Measurements from ENCODE around the gene SLC19A1. TPM values are rescaled to one million over a fixed set of nuclear protein-coding genes. Genes with fewer than 3 reads are reported as not detected.

SLC19A1 gene
- total and polyA plus RNA-seq, 4 donors: 8.4 to 28.0 (median 13.0) TPM

DNA sequence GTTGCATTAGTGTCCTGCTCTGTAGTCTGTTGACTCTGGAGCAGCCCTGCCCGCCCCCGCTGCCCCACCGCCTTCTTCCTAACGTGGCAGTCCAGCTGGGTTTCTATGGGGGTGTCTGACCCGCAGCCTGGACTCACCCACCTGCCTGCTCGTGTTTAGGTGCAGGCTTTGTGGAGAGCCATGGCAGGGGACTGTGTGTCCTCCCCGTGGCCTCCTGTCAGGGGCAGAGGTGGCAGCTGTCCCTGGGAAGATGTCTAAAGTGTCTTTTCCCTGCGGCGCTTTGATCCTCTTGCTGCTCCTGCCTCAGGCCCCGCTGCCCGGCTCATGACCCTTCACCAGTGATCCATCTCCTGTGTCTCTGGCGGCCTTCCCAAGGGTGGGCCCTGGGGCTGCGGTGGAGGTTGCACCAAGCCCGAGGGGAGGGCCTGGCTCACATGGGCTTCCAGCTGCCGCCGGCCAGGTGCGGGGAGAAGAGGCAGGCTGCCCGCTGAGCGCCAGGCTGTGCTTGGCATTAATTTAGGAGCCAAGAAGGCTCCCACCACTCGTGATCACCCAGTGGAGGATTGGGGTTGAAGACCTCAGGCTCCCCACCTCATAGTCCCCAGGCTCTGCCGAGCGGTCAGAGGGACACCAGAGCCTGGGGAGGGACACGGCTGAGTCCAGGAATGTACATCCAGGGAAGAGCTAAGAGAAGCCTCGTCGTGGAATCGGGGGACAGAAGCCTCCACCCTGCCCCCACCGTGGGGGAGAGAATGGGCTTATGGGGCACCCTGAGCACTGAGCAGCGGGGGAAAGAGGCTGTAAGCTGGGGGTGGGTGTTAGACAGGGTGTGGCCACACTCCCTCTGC is 93.2 kb downstream of the SLC19A1 start (continued):
- TF ChIP-seq, protein P1, sequence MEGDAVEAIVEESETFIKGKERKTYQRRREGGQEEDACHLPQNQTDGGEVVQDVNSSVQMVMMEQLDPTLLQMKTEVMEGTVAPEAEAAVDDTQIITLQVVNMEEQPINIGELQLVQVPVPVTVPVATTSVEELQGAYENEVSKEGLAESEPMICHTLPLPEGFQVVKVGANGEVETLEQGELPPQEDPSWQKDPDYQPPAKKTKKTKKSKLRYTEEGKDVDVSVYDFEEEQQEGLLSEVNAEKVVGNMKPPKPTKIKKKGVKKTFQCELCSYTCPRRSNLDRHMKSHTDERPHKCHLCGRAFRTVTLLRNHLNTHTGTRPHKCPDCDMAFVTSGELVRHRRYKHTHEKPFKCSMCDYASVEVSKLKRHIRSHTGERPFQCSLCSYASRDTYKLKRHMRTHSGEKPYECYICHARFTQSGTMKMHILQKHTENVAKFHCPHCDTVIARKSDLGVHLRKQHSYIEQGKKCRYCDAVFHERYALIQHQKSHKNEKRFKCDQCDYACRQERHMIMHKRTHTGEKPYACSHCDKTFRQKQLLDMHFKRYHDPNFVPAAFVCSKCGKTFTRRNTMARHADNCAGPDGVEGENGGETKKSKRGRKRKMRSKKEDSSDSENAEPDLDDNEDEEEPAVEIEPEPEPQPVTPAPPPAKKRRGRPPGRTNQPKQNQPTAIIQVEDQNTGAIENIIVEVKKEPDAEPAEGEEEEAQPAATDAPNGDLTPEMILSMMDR (IDR thresholded peaks at IDR 0.05; ENCODE audit: low read depth, low read length, missing input control): no peak
- TF ChIP-seq JUND (IDR thresholded peaks at IDR 0.05): peak in 1 of 2 donors; percentile 11
- no peak for TF ChIP-seq GABPA (IDR thresholded peaks at IDR 0.05 in 1 of 2, conservative IDR thresholded peaks at IDR 0.05 in 1 of 2)

DNA sequence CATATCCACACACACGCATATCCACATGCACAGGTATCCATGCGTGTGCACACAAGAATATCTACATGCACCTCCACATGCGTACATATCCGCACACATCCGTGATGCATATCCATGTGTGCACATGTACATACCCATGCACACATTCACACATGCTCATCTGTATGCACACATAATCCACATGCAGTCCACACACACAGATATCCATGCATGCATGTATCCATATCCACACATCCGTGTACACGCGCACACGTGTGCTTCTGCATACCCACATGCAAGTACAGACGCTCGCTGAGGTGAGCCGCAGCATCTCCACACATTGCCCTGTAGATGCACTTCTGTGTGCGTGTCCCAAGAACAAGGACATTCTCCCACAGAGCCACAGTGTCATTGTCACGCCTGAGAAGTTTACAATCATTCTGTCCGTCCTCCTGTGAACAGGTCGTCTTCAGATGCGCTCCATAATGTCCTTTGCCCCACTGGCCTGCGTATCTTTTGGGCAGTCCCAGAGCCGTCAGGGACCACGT is 93.9 kb downstream of the SLC19A1 start:
- peak overlapping the region; percentile 61 to 69 for H3K27ac ChIP-seq (ENCODE audit: low read depth in 1 of 2, low read length in 2 of 2)
- H3K9me3 ChIP-seq (ENCODE audit: control insufficient read depth in 4 of 4, low read length in 3 of 4): no peaks in the 10 kb centered on the region
- H3K9ac ChIP-seq (ENCODE audit: low read depth in 1 of 2, low read length in 2 of 2): peak overlapping the region in 1 of 2 donors; percentile 42
- peak overlapping the region; percentile 41 to 81 (median 56) for H3K4me3 ChIP-seq (ENCODE audit: low read depth in 1 of 3, low read length in 3 of 3)
- WGBS: 58% methylated on average over 20 of the region's 20 CpGs
- no peaks in the 10 kb centered on the region for H3K36me3 ChIP-seq (ENCODE audit: control insufficient read depth in 4 of 4, insufficient read depth in 3 of 4, low read depth in 1 of 4, low read length in 3 of 4)
- DNase-seq (ENCODE audit: low spot score): no peak
- peaks cover 14 to 56% (median 47%) of the 10 kb centered on the region in 4 donors for H3K4me1 ChIP-seq (ENCODE audit: control insufficient read depth in 4 of 4, insufficient read depth in 4 of 4, low read length in 3 of 4)
- H3K27me3 ChIP-seq (ENCODE audit: control insufficient read depth in 4 of 4, insufficient read depth in 4 of 4, low read length in 3 of 4): no peaks in the 10 kb centered on the region
- TF ChIP-seq SP1 (IDR thresholded peaks at IDR 0.05) (no peak), HNF4A (conservative IDR thresholded peaks at IDR 0.05) (peak in 1 of 2 donors; percentile 83), JUND (IDR thresholded peaks at IDR 0.05) (peak in 1 of 2 donors; percentile 40)
- TF ChIP-seq, protein P2, sequence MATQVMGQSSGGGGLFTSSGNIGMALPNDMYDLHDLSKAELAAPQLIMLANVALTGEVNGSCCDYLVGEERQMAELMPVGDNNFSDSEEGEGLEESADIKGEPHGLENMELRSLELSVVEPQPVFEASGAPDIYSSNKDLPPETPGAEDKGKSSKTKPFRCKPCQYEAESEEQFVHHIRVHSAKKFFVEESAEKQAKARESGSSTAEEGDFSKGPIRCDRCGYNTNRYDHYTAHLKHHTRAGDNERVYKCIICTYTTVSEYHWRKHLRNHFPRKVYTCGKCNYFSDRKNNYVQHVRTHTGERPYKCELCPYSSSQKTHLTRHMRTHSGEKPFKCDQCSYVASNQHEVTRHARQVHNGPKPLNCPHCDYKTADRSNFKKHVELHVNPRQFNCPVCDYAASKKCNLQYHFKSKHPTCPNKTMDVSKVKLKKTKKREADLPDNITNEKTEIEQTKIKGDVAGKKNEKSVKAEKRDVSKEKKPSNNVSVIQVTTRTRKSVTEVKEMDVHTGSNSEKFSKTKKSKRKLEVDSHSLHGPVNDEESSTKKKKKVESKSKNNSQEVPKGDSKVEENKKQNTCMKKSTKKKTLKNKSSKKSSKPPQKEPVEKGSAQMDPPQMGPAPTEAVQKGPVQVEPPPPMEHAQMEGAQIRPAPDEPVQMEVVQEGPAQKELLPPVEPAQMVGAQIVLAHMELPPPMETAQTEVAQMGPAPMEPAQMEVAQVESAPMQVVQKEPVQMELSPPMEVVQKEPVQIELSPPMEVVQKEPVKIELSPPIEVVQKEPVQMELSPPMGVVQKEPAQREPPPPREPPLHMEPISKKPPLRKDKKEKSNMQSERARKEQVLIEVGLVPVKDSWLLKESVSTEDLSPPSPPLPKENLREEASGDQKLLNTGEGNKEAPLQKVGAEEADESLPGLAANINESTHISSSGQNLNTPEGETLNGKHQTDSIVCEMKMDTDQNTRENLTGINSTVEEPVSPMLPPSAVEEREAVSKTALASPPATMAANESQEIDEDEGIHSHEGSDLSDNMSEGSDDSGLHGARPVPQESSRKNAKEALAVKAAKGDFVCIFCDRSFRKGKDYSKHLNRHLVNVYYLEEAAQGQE (IDR thresholded peaks at IDR 0.05): peak; percentile 32
- TF ChIP-seq, protein P3, sequence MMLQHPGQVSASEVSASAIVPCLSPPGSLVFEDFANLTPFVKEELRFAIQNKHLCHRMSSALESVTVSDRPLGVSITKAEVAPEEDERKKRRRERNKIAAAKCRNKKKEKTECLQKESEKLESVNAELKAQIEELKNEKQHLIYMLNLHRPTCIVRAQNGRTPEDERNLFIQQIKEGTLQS (IDR thresholded peaks at IDR 0.05): no peak

Small RNA genes lying within 50 kb of the gene (small RNA-seq; reads per million reads assigned to genes)
- gene MIR6815: 0.07 reads per million

Other genes with a start within 250 kb of the SLC19A1 start
- 100 to 1,000 TPM; 209 to 308 TPM for gene COL18A1, start 137.3 kb downstream of the SLC19A1 start, total RNA-seq
- gene COL18A1, start 137.3 kb downstream of the SLC19A1 start, polyA plus RNA-seq: 100 to 1,000 TPM in 1 of 2 donors, 10 to 100 TPM in 1; 44.9 to 255 TPM
- gene PCBP3, start 101.3 kb upstream of the SLC19A1 start, total RNA-seq: 1 to 10 TPM in 1 of 2 donors, under 1 TPM in 1; 0.37 to 1.6 TPM
- under 1 TPM; 0.36 to 0.46 TPM for gene PCBP3, start 101.3 kb upstream of the SLC19A1 start, polyA plus RNA-seq